Fibroblast of lung (primary cell): ENCODE measurements around the gene GCK. TPM values are rescaled to one million over a fixed set of nuclear protein-coding genes. Genes with fewer than 3 reads are reported as not detected.

Experiments used
- DNase-seq, 2 donors: peaks; one replicate each; pipeline versions ENCODE4 v3.0.0 to v3.0.0-alpha.2; 2010; ENCODE audit warnings: low read depth in 2 of 2
- H2AFZ ChIP-seq: 2 replicates; pipeline ENCODE4 v1.5.1; 2012; ENCODE audit warnings: low read length, control low read depth, inconsistent platforms
- H3K27ac ChIP-seq: 2 replicates; pipeline ENCODE4 v1.5.1; 2011; ENCODE audit warnings: low read length, control low read depth; ENCODE audit not compliant: insufficient read depth
- H3K27me3 ChIP-seq: 2 replicates; pipeline ENCODE4 v1.5.1; 2011; ENCODE audit warnings: mild to moderate bottlenecking, low read length; ENCODE audit not compliant: control insufficient read depth, insufficient read depth
- H3K36me3 ChIP-seq: 2 replicates; pipeline ENCODE4 v1.5.1; 2011; ENCODE audit warnings: low read length; ENCODE audit not compliant: control insufficient read depth, insufficient read depth
- H3K4me1 ChIP-seq: 2 replicates; pipeline ENCODE4 v1.5.1; 2011; ENCODE audit warnings: low read length; ENCODE audit not compliant: control insufficient read depth, insufficient read depth; ENCODE audit errors: extremely low read depth
- H3K4me2 ChIP-seq: 2 replicates; pipeline ENCODE4 v1.5.1; 2011; ENCODE audit warnings: low read length, control low read depth; ENCODE audit not compliant: insufficient read depth; ENCODE audit errors: extremely low read depth
- H3K4me3 ChIP-seq, 4 experiments: fragments of 200-600 bp in 1 of 4; sonication (generic) in 1 of 4; replicated peaks in 1 of 4; 2 replicates each; pipeline ENCODE4 v1.5.1; 2011 to 2016; ENCODE audit warnings: low read length in 4 of 4, low read depth in 3 of 4, mild to moderate bottlenecking in 3 of 4, control low read depth in 2 of 4, inconsistent platforms in 1 of 4, mixed read lengths in 1 of 4; ENCODE audit not compliant: insufficient read depth in 1 of 4; ENCODE audit errors: control extremely low read depth in 1 of 4
- H3K79me2 ChIP-seq: 2 replicates; pipeline ENCODE4 v1.5.1; 2012; ENCODE audit warnings: mild to moderate bottlenecking, low read length, inconsistent platforms; ENCODE audit not compliant: control insufficient read depth, insufficient read depth
- H3K9ac ChIP-seq: 2 replicates; pipeline ENCODE4 v1.5.1; 2011; ENCODE audit warnings: mild to moderate bottlenecking, low read length, control low read depth; ENCODE audit not compliant: insufficient read depth
- H3K9me3 ChIP-seq: 2 replicates; pipeline ENCODE4 v1.5.1; 2012; ENCODE audit warnings: low read depth, low read length; ENCODE audit not compliant: control insufficient read depth, insufficient read depth
- H4K20me1 ChIP-seq: 2 replicates; pipeline ENCODE4 v1.5.1; 2011; ENCODE audit warnings: low read length; ENCODE audit not compliant: control insufficient read depth, insufficient read depth; ENCODE audit errors: extremely low read depth
- CTCF ChIP-seq, 2 donors: IDR thresholded peaks in 1 of 2; conservative IDR thresholded peaks in 1 of 2; 1 replicate in 1 of 2; 2 replicates in 1 of 2; pipeline ENCODE4 v1.5.1; 2011 to 2012; ENCODE audit warnings: low read length in 2 of 2, control low read depth in 1 of 2, inconsistent platforms in 1 of 2, low read depth in 1 of 2, mild to moderate bottlenecking in 1 of 2
- EZH2 ChIP-seq: IDR thresholded peaks from 2 replicates; pipeline ENCODE4 v1.5.1; 2012; ENCODE audit warnings: low read length, control low read depth, mild to moderate bottlenecking; ENCODE audit errors: missing control alignments
- polyA plus RNA-seq, 2 donors: library from polyadenylated mRNA; depleted of rRNA in 1 of 2; stranded (reverse) in 1 of 2; unstranded in 1 of 2; fragments of >200 nt; gene quantifications; 2 replicates each; pipeline ENCODE4 v1.2.1, GENCODE V29; 2011 to 2012; ENCODE audit warnings: missing spikeins in 1 of 2
- total RNA-seq: library from RNA; depleted of rRNA; stranded (reverse); fragments of >200 nt; gene quantifications from 2 replicates; pipeline ENCODE4 v1.2.1, GENCODE V29; 2014

Gene GCK
- total and polyA plus RNA-seq, 2 donors (not counting 1 experiment from before 2014, with no cell fraction given) = 0.14 to 1.7 TPM

DNA sequence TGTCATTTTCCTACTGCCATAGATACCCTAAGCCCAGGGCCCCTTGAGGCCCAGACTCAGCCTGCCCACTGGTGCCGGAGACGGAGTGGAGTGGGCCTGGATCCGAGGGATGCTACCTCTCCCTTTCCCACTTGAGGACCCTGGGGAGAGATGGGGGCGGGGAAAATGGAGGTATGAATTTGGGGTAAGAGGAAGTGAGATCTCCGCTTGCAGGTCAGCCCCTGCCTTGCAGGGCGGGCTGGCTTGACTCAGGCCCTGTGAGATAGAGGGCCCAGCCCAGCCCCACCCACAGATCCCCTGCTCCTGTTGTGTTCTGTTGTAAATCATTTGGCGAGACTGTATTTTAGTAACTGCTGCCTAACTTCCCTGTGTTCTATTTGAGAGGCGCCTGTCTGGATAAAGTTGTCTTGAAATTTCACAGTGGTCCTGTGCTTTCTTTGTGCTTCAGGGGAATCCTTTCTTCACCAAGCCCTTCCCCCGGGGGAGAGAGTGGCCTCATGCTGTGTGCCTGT, 24.7 kb upstream of the GCK start:
- Histone ChIP-seq H3K27ac (no peak overlapping the region), H3K4me2 (no peak overlapping the region), H3K4me3 (no peak overlapping the region), H3K9ac (no peak overlapping the region), H3K79me2 (no peaks in the 10 kb centered on the region), H3K4me1 (no peaks in the 10 kb centered on the region), H2AFZ (no peak overlapping the region), H3K27me3 (no peaks in the 10 kb centered on the region), H3K36me3 (peaks cover 16% of the 10 kb centered on the region), H4K20me1 (no peaks in the 10 kb centered on the region), H3K9me3 (no peaks in the 10 kb centered on the region)
- no peak for DNase-seq
- TF ChIP-seq CTCF (conservative IDR thresholded peaks at IDR 0.05 in 1 of 2, IDR thresholded peaks at IDR 0.05 in 1 of 2; ENCODE audit: low read depth in 1 of 2, low read length in 2 of 2) (no peak), EZH2 (no peak)

DNA sequence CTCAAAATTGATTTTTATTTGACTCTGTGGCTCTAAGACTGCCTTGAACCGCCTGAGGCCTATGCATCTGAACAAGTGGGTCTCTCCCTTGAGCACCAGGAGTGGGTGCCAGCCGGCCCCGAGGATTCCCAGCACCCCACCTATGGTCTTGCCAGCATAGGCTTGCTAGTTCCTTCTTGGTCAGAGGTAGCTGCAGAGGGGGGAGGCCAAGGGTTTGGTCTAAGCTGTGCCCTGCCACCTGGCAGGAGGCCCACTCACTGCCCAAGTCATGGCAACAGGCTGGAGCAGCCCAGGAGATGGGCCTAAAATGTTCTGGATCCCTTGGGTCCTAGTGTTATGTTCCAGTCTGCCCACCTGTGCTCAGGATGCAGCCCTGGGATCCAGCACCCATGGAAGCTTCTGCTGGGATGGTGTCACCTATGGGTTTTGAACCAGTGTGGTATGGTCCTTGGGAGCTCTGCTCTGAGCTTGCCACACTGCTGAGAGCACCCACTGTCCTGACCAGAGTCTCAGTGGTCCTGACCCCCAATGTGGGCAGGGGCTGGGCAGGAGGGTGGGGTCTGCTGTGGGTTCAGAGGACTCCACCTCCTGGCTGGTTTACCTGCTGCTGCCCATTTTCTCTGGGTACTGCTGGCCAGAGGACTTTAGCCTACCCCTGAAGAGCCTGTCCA, 24.1 kb upstream of the GCK start:
- no peak for DNase-seq
- Histone ChIP-seq H3K4me3 (no peak overlapping the region), H4K20me1 (no peaks in the 10 kb centered on the region), H3K9me3 (no peaks in the 10 kb centered on the region), H3K27me3 (no peaks in the 10 kb centered on the region), H3K9ac (no peak overlapping the region), H3K4me1 (no peaks in the 10 kb centered on the region), H3K4me2 (no peak overlapping the region), H3K27ac (no peak overlapping the region), H3K36me3 (peaks cover 20% of the 10 kb centered on the region), H3K79me2 (no peaks in the 10 kb centered on the region), H2AFZ (no peak overlapping the region)
- TF ChIP-seq CTCF (conservative IDR thresholded peaks at IDR 0.05 in 1 of 2, IDR thresholded peaks at IDR 0.05 in 1 of 2; ENCODE audit: low read depth in 1 of 2, low read length in 2 of 2) = no peak

- no peaks in the 10 kb centered on the region for H3K4me1 ChIP-seq
- TF ChIP-seq CTCF (conservative IDR thresholded peaks at IDR 0.05 in 1 of 2, IDR thresholded peaks at IDR 0.05 in 1 of 2; ENCODE audit: low read depth in 1 of 2, low read length in 2 of 2) (no peak), EZH2 (no peak)
- H4K20me1 ChIP-seq = no peaks in the 10 kb centered on the region
- no peak overlapping the region for H2AFZ ChIP-seq
- no peaks in the 10 kb centered on the region for H3K9me3 ChIP-seq
- no peak overlapping the region for H3K9ac ChIP-seq
- no peak for DNase-seq
- H3K27me3 ChIP-seq = no peaks in the 10 kb centered on the region
- H3K27ac ChIP-seq = no peak overlapping the region
- H3K79me2 ChIP-seq = no peaks in the 10 kb centered on the region
- no peak overlapping the region for H3K4me2 ChIP-seq
- peaks cover 22% of the 10 kb centered on the region for H3K36me3 ChIP-seq
- H3K4me3 ChIP-seq = no peak overlapping the region
Measured at GRCh38 chr7:44212581-44213184, 23.4 kb upstream of the GCK start.
